A549 treated with AZD2906 at 1 μM for 4 hours (cell line): ENCODE data around the gene PAX8. TPM values are rescaled to one million over a fixed set of nuclear protein-coding genes. Genes with fewer than 3 reads are reported as not detected.

Experiments used
- total RNA-seq: library from RNA; stranded (reverse); fragments of 200-300 nt; extraction: Qiagen RNA extraction; gene quantifications from 5 replicates; pipeline ENCODE4 v1.2.3, GENCODE V29; 2022

PAX8 gene
- total RNA-seq: 0.51 to 0.98 TPM (median 0.76 TPM) in 5 replicates

DNA sequence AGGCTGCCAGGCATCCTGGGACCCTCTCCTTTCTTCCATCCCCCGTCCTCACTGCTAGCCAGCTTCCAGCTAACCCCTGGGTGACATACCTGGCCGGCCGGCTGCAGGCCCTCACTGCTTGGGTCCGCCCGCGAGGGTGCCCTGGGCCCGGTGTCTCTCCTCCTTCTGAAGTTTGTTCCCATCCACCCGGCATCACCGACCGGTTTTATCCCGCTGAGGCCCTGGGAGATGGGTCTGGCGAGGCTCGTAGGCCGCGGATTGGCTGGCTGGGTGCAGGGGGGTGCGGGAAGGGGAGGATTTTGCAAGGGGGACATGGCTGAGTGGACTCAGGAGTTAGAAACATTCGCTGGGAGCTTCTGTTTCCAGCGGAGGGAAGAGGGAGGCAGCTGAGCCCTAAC lies at the start of gene PAX8:
Gene PAX8, minus strand, starts transcription at position 180 of the 398 bp plus-strand sequence. CDS start 527 bp downstream, outside the sequence.

GRCh38 chr2:113173542-113174375 lies 105.0 kb downstream of the PAX8 start, which contains the start of gene PSD4:
TSS of gene PSD4 (plus strand) at chr2:113173971. CDS start at chr2:113182457, 8,486 bp downstream.

Other genes with a start within 250 kb of the PAX8 start
- 0.11 to 0.14 TPM in 2 of 5 replicates, not detected in the others for gene IL36B, start 226.1 kb downstream of the PAX8 start, total RNA-seq
- 0.02 to 0.11 TPM (median 0.02 TPM) in 3 of 5 replicates, not detected in the others for gene IL36RN, start 219.7 kb downstream of the PAX8 start, total RNA-seq
- gene IL1F10, start 211.0 kb downstream of the PAX8 start, total RNA-seq: 0.09 to 0.24 TPM in 2 of 5 replicates, not detected in the others
- gene IL1RN, start 151.3 kb downstream of the PAX8 start, total RNA-seq: 0.16 to 0.37 TPM (median 0.33 TPM) in 5 replicates
- 12.3 to 15.0 TPM (median 13.6 TPM) in 5 replicates for gene PSD4, start 105.0 kb downstream of the PAX8 start, total RNA-seq
- 37.2 to 43.3 TPM (median 39.3 TPM) in 5 replicates for gene ZNG1B, start 158.8 kb upstream of the PAX8 start, total RNA-seq
- 0.20 to 0.57 TPM (median 0.35 TPM) in 5 replicates for gene FOXD4L1, start 219.7 kb upstream of the PAX8 start, total RNA-seq